Left kidney (tissue), 8 donors: ENCODE data around the gene SLC37A2. TPM values are rescaled to one million over a fixed set of nuclear protein-coding genes. Genes with fewer than 3 reads are reported as not detected.
A peak's percentile ranks its signal among the peaks of the same experiment; 100 is the strongest.
"Not testable (repeated sequence)": the region's sequence is repeated elsewhere in the genome, so short reads cannot be mapped to it uniquely, and the experiment has no call there.

Experiments used
- DNase-seq: peaks from one replicate; pipeline ENCODE4 v3.0.0-alpha.2; 2013
- long read RNA-seq, 8 donors: transcript quantifications; one replicate each; lab custom pipeline, GENCODE V29; 2026
- polyA plus RNA-seq: library from polyadenylated mRNA; unstranded; fragments of 120-200 nt; gene quantifications from one replicate; pipeline ENCODE4 v1.2.1, GENCODE V29; 2013; ENCODE audit not compliant: insufficient read length

SLC37A2 gene
- 2.4 TPM for polyA plus RNA-seq
- long read RNA-seq, donor 1: 0 reads
- long read RNA-seq, donor 2: 0 reads
- long read RNA-seq, donor 3: 0 reads
- long read RNA-seq, donor 4: 0 reads
- long read RNA-seq, donor 5: 0 reads
- long read RNA-seq, donor 6: 0 reads
- long read RNA-seq, donor 7: 0 reads
- long read RNA-seq, donor 8: 0 reads

DNA sequence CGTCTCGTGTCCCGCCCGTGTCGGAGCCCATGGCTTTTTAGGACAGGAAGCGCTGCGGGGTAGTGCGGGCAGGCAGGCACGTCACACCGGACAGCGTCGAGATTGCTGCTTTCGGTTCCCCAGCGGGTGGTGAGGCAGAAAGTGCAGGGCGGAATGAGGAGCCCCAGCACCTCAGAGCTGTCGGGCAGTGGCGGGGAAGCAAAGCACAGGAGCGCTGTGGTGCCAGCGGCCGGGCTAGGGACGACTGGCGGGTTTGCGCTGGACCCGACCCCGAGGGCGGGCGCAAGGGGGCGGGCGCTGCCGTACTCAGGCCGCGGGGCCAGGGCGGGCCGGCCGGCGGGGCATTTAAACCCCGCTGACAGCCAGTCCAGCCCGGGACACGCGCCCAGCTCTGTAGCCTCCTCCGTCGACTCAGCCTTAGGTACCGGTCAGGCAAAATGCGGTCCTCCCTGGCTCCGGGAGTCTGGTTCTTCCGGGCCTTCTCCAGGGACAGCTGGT, at the start of gene SLC37A2:
Gene SLC37A2, plus strand, starts transcription at position 375 of the 498 bp plus-strand sequence. Its CDS starts 63 bp downstream, at position 438.
- peak; percentile 41 for DNase-seq

DNA sequence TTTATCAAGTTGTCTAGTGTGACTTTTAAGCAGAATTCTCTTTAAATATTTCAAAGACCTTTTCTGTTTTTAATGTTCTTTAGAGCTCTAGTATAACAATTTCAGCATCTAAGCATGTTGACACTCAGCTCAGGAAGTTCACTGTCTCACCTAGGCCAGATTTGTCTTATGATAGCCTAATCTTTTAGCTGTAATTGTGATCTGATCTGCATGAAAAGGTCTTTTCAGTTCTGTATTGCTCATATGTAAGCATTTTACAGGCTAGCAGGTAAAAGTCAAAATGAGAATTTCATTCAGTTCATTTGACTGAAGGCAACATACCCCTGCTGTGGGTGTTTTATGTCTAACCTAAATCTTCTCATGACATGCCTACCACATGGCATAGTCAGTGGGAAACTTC, 46.7 kb upstream of the SLC37A2 start:
- no peak for DNase-seq

DNA sequence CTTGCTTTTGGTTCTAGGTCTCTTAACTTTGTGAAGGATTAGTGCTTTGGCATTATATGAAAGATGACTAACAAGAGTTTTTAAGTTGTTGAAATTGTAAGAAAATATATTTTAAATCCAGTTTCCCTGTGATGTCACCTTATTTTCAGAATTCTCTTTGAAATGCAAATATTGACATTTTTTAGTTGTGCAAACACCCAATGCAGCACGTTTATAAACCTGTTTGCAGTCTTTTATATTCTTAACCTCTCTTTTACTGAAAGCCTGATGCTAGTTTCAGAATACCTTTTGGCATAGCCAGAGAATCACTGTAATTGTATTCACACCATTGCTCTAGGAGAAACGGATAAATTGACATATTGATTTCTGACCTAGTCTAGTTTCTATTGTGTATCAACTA, 42.8 kb upstream of the SLC37A2 start:
- no peak for DNase-seq

DNA sequence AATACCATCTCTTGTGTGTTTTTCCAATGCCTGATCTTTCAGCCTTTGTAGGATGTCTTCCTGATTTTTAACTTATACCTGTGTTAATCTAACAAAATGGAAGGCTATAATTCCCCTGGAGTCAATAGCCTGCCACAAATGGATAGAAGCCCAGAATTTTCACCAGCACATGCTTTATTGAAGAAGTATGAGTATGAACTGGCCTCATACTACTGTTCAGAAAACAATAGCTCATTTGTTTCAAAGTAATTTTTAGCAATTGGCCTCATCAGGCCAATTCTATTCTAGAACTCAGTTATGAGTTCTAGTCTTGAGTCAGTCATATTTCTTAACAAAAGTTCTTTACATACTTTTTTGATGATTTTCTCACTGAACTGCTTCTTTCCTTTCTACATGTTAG, 40.6 kb upstream of the SLC37A2 start:
- DNase-seq: no peak

DNA sequence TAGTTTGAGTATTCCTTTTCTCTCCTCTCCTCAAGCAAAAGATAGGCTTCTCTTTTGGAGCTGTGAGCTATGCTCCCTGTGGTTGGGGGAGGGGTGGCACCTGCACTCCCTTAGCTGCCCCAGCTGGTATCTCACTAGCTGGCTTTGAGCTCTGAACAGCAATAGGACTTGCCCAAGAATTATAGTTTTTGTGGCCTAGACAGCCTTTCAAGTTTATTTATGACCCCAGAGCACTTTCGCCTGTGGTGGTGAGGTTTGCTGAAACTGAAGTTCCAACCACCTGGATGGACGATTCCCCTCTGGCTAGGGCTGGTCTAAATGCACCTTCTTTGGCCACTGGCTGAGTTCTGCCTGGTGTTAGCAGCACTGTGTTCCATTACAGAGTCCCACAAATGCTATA, 37.1 kb upstream of the SLC37A2 start:
- no peak for DNase-seq

DNA sequence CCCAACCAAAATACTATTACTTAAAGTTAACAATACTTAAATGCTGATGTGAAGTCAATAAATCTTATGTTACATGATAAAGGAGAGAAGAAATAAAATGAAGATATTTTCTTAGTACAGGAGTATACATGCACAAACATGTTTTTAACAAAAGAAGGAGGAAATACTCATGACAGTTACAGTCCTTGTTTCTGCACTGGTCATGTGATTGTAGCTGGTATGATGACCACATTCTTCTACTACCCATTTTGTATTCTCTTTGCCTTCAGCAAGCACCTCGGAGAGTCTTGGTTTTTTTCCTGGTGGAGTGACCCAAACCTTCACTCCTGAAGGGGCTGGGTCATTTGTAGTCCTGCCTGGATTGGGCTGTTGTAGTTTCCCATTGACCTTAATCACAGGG, 33.7 kb upstream of the SLC37A2 start:
- not testable (repeated sequence) for DNase-seq

DNA sequence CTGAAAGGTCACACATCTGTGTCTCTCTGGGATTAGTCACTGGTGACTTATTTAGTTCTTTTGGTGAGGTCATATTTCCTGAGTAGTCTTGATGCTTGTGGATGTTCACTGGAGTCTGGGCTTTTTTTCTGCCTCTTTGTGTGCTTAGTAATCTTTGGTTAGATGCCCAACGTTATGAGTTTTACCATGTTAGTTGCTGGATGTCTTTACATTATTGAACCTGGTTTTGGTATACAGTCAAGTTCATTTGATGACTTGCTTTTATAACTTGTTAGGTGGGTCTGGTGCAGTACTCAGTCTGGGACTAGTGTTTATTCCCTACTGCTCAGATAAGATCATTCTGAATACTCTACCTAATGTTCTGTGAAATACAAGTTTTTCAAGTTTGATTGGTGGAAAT, 26.2 kb upstream of the SLC37A2 start:
- DNase-seq: no peak

DNA sequence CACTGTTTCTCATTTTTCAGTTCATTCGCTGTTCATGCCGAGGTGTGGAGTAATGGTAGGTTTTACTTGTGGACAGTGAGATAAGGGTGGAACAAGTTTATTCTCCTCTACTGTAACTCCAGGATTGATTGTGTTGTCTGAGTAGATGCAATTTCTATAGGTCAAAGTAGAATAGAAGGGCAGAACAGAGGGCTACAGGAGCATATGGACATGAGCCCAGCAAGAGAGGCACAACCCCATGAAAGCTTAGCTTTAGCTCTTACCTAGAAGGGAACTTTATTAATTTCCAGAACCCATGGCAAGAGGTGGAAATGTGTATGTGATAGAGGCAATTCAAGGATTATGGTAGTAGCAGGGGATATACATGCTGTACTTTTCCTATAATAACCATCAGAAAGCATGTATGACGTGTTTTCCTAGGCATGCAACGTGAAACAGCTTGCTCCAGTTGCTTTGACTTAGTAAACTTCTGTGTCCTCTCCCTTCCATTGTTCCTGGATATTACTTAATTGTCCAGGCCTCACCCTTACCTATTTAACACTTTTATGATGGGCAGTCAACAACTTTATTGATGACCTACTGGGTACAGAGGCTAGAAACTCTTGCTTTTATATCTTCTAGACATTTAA, 13.8 kb upstream of the SLC37A2 start:
- no peak for DNase-seq

DNA sequence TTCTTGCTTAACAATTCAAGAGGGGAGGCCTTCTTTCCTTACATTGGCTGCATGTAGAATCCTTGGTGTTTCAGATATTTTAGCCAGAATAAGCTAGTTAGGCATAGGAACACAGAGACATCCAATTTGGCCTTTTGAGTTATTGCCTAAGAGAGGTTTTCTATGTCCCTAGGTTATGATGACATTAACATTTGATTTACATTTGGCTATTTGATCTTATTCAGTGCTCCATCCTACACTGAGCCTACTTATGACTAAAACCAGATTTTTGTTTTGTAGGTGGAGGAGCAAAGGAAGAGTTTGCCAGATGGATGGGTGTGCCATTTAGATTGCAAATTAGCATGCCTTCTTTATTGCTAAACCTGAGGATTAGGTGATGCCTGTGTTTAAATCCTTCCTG, 11.1 kb upstream of the SLC37A2 start:
- DNase-seq: no peak

DNA sequence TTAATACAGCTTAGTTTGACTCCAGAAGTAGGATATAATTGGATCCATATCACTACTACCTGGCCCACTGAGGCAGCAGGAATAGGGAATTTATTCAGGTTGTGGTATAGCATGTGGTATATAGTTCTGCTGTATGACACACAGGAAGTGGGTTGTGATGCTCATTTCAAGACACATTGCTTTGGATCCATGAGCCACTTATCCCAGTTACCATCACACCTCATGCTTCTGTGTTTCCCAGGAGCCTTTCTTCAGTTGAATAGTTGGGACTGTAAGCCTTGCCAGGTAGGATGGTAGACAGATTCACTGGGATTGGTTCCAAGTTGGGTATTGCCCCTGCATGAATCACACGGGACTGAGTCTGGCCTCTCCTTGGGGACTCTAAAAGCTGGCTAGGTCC, 9.9 kb upstream of the SLC37A2 start:
- DNase-seq: no peak

DNA sequence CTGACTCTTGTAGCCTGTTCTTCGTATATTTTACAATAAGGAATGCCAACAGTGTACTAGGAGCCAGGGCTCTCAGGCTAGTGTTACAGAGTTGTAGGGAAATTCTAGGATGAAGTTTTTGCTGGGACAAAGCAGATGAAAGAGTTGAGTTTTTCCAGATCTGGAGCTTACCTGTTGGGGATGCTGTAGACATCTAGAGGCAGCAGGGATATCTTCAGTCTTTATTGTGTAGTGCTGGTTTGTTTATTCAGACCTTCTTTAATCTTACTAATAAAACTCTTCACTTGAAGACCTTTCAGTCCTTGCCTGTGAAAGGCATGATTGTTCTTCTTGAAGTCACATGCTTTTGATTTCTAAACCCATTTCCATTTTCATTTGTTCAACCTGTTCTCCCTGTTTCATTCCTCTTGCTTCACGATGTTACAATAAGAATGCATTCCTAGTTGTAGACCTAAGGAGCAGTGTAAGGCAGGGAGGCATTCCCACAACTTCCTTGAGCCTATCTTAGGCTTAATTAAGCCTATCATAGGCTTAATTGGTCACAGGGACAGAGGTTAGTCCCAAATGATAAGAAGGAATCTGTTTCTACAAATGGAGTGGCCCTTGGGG, 7.9 kb upstream of the SLC37A2 start:
- no peak for DNase-seq

DNA sequence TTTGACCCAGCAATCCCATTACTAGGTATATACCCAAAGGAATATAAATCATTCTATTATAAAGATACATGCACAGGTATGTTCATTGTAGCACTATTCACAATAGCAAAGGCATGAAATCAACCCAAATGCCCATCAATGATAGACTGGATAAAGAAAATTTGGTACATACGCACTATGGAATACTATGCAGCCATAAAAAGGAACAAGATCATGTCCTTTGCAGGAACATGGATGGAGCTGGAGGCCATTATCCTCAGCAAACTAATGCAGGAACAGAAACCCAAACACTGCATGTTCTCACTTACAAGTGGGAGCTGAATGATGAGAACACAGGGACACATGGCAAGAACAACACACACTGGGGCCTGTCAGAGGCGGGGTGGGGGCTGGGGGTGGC, 7.0 kb upstream of the SLC37A2 start:
- not testable (repeated sequence) for DNase-seq

DNA sequence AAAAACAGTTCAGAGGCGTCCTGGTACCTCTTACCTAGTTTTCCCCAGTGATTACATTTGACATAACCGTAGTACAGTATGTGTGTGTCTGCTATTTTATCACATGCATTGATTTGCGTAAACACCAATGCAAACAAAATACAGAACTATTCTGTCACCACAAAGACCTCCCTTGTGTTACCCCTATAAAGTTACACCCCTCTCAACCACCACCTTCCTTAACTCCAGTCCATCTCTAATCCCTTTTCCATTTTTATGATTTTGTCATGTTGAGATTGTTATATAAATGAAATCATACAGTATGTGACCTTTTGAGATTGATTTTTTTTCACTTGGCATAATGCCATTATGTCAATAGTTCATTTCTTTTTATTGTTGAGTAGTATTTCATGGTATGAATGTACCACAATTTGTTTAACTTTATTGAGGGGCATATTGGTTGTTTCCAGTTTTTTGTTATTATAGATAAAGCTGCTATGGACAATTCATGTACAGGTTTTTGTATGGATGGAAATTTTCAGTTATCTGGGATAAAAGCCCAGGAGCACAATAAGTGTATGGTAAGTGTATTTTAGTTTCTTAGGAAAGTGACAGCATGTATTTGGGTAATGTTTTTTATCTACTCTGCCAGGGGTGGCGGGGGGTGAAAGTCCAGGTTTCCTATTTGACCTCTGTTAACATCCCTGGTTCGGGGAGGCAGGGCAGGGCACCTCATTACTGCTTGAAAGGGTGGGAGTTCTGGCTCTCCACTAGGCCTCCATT, 6.0 kb upstream of the SLC37A2 start:
- DNase-seq: no peak

DNA sequence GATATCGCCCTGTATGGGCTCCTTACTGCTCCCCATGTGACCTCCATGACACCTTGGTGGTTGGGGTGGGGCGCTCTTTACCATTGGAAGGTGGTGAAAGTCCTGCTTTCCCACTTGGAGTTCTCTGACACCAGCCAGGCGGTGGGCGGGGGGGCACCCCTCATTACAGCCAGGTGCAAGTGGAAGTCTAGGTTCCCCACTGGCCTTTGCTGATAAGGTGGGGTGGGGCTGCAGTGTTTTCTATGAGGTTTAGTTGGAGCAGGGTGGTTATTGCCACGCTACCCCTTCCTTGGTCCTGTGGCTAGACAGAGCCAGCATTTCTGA, 5.5 kb upstream of the SLC37A2 start:
- DNase-seq: no peak

DNA sequence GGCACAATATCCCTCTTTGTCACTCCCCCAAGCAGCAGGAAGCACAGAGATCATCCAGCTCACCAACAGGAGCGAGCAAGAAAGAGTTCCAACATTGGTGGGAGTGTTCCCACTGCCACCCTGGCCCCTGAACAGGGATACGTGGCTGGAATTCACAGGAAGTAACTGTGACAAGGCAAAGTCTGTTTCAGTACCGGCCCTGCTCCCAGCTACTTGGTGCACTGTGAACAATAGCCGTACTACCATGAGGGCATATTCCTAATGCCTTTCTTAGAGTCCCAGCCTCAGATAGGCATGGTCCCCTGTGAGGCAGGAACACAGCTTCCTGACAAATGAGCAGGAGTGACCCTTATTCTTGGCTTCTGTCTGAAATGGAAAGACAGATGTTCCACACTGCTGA, 1.8 kb upstream of the SLC37A2 start:
- DNase-seq: no peak

DNA sequence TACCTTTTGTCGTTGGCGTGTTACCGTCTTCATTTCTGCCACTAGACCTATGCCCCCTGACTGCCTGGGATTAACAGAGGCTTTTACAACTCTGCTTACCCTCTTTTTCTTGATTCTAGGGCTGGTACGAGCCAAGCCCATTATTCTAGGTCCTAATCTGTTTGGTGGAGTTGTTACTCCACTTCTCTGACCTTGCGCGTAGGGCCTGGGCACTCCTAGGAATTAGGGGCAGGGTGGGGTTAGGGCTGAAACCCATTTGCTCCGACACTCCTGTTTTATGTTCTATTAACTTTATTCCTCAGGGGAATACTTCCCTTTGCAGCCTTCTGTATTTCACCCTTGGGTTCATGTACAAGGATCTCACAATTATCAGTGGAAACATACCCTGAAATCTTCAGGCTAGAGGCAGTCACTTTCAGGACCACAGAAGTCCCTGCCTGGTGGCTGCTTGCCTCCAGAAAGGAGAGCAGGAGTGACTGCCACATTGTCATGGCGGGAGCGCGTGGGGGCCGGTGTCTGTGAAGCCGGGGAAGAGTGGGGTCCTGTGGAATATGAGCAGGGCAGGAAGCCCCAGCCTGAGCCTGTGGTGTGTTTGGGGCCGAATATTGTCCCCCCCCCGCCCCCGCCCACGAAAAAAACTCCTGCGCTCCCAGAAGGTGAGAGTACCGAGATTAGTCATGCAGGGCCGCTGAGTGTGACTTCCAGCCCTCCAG, 731 bp upstream of the SLC37A2 start:
- no peak for DNase-seq

DNA sequence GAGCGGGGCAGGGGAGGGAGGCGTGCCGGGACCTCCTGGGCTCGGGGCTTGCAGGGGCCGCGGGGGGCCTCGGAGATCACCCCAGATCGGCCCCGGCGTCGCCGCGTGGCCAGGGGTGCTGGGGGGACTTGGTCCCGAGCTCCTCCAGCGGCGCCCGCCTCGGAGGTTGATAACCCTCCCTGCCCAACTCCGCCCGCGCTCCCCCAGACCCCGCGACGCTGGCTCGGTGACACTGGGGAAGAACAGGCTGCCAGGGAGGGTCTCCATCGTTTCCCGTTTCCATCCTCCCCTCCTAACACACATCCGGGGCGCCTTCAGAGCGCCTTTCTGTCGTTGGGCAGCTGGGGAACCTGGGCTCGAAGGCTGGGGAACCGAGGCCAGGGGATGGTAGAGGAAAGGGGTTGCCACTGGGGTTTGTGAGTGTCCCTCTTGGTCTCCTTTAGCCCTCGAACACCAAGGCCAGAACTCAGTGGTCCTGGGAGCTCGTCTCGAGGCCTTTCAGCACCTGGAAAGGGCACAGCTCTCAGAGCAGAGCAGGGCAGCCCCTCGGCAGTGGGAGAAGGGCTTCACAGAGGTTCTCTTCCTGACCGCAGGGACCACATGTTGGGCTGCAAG, 431 bp downstream of the SLC37A2 start:
- DNase-seq: no peak

DNA sequence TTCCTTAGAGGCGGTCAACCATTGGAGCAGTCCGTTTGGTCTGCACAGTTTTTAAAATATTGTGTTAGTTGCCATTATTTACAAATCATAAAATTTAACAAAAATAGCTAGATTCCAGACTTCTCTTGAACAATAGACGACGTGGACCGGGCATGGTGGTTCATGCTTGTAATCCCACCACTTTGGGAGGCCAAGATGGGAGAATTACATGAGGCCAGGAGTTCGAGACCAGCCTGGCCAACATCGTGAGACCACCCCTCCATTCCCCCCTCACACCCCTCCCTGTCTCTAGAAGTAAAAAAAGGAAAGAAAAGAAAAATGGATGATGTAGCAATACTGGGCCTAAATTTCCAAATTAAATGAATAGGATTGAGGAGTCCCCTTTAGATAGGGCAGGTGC, 965 bp downstream of the SLC37A2 start:
- DNase-seq: no peak

DNA sequence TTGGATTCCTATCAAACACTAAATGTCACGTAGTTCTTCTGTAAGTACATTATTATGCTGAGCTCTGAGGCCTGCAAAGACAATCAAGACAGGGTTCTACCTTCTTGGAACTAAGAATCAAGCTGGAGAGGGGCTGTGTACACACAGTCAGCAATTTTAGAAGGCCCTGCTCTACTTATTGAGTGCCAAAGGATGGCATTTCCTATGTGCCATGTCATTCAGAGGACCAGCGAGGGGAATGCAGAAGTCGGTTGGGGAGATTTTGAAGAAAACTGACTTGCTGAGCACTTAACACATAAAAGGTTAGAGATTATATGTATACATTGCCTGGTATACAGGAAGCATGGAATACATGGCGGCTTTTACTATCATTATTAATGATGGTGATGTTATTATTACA, 5.3 kb downstream of the SLC37A2 start:
- DNase-seq: no peak

DNA sequence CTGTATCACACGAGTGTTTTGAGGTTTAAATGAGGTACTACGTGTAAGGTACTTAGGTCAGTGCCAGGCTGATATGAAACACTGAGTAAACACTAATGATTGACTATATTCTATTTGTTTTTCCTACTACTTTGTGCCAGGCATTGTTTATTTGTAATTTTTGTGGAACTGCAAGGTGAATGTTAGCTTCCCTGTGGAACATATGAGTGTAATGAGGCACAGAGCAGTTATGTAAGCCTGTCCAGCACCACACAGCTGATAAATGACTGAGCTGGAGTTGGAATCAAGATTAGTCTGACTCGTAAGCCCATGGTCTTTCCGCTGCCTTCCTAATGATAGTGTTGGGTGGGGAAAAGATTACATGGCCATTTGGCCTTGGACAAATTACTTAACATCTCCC, 5.9 kb downstream of the SLC37A2 start:
- DNase-seq: no peak

DNA sequence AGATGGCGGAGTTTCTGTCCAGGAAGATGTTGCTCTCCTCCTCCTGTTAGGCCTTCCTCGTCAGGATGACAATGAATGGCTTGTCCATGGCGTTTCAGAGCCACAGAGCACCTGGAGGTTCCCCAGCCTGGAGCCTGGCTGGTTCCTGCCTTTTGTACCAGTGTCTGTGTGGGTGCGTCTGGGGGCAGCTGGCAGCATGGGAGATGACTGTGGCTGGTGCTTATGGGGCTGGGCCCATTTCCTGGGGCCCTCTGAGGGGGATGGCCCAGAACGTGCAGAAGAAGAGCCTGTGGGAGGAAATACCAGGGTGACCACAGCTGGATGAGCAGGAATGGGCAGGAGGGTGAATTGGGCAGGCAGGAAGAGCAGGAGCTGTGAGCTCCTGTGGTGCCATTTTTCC, 6.7 kb downstream of the SLC37A2 start:
- no peak for DNase-seq

DNA sequence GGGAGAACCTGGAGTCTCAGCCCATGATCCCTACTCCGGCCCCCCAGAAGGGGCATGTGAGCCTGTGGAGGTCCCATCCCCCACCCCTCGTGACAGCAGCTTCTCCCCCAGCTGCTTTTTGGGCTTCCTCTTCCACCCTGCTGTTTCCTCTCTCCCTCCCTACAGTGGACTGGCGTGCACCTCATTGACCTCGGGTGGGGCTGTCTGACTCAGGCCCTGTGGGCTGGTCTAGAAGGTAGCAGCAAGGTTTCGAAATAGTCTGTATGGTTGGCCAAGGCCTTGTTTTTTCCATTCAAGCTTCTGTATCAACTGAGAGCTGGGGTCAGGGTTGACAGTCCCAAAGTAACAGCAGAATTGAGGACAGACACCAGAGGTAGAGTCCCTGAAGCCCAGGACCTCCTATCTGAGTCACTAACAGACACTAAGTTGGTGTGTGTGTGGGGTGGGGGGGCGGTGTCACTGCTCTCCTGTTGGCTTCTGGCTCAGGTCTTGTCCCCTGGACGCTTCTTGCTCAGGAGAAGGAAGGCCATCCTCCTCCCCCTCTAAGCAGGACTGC, 7.7 kb downstream of the SLC37A2 start:
- no peak for DNase-seq
